GM19467 (cell line): ENCODE measurements around the gene SPATA20.
A peak's percentile ranks its signal among the peaks of the same experiment; 100 is the strongest.

Experiments used
- ATAC-seq: cut with Tn5 transposase; IDR thresholded peaks from one replicate; pipeline ENCODE4 v1.9.1; 2021; ENCODE audit warnings: mild to moderate bottlenecking, moderate library complexity; ENCODE audit not compliant: unreplicated experiment

The SPATA20 gene

GRCh38 chr17:50557630-50558029, 10.7 kb downstream of the SPATA20 start:
- ATAC-seq: no peak

DNA sequence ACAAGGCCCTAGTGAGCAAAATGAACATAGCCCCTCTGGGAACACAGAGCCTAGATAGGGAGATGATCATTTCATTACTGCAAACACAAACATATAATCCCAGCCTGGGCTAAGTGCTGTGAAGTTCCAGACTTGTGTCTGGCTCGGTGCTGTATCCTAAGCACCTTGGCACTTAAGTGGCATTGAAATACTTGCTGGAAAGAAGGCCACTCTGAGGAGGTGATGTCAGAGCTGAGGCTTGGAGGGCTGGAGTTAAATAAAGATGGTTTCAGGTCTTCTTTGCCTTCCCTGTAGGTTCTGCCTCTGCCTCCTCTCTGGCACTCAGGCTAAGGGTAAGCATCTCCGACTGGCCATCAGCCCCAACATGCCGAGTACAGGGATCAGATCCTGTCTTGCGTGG, 11.1 kb downstream of the SPATA20 start:
- no peak for ATAC-seq

GRCh38 chr17:50558581-50558940, 11.6 kb downstream of the SPATA20 start:
- no peak for ATAC-seq

GRCh38 chr17:50558941-50559614, 12.1 kb downstream of the SPATA20 start:
- no peak for ATAC-seq

DNA sequence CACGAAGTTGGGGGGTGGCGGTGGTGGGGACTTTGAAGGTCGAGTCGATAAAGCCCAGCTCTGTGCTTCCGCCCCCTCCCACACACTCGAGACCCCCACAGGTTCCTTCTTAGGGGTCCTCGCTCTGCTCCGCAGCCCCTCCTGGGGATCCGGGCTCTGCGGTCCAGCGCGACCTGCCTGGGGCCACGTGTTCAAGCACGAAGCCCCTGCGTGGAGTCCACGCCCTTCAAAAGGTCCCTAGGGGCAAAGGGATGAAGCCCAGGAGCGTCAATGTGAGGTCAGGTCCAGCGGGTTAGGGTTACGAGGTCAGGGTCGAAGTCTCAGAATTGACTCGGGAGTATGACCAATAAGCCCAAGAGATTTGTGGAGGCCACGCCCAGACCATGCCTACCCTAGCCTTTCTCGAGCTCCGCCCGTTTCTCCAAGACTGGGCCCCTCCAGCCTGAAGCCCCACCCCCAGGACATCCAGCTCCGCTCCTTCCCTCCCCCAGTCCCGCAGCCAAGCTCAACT, 12.8 kb downstream of the SPATA20 start:
- no peak for ATAC-seq

DNA sequence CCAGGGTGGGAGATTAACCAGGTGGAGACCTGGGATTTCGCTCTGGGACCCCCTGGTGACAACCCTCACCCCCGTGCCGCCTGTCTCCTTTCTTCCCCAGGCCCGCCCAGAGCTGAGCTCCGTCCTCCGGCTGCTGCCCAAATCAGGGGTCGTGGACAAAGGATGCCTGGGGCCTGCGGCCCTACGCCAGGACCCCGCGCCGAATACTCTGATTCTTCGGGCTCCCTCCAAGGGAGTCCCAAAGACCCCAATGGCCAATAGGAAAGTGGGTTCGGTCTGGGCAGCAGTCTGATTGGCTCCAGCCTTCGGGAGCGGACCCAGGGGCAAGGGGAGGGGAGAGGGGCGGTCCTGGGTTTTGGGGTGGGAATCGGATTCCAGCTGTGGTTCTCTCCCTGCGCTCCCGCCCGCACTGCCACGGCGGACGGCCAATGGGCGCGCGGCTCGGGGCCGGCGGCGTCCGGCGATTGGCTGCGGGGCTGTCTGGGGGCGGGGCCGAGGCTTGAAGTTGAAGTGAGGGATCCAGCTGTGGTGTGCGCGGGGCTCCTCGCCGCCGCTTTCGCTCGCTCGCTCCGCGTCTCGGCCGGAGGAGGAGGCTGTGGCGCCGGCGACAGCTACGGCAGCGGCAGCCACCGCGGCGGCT, 13.3 kb downstream of the SPATA20 start, which contains the start of gene CACNA1G:
Gene CACNA1G, plus strand, starts transcription at position 531 of the 640 bp plus-strand sequence. CDS start 745 bp downstream, outside the sequence.
- ATAC-seq: peak; percentile 92

- peak; percentile 7 for ATAC-seq
These were observed 14.2 kb downstream of the SPATA20 start for GRCh38 chr17:50560931-50561745.

GRCh38 chr17:50561746-50562141, 14.8 kb downstream of the SPATA20 start:
- ATAC-seq: no peak

DNA sequence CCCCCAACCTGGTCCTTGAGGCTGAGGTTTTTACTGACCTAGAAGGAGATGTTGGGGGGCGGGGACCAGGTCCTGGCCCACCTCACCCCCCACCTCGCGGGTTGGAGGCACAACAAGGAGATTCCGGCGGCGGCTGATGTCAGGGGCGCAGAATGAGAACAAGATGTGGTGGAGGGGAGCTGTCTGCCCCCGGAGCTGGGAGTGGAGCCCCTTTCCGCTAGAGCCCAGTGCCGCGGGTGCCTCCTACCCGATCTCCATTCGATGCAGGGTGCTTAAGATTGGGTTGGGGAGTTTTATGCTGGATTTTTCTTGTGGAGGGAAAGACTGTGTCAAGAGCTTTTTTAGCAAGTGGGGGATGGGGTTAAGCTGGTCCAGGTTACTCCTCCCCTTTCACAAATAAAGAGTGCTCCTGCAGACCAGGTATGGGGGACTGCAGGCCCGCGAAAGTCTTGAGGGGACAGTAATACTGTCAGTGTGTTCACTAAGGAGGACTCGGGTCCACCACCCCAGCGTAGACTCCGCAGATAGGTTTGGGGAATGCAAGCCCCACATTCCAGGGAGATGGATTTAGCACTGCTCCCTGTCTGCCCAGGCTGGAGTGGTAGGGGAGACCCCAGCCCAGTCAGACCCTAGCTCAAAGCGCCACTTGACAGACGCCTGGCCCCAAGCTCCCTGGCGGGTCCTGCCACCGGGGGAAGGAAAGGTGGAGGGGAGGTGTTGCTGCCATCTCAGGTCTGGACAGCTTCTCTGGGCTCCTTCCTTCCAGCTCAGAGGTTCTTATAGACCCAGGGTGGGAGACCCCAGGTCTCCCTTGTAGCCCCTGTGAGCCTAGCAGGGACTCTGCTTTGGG, 15.5 kb downstream of the SPATA20 start:
- no peak for ATAC-seq

- no peak for ATAC-seq
These were observed 16.1 kb downstream of the SPATA20 start for GRCh38 chr17:50563092-50563511.

GRCh38 chr17:50564916-50565315, 17.9 kb downstream of the SPATA20 start:
- no peak for ATAC-seq

DNA sequence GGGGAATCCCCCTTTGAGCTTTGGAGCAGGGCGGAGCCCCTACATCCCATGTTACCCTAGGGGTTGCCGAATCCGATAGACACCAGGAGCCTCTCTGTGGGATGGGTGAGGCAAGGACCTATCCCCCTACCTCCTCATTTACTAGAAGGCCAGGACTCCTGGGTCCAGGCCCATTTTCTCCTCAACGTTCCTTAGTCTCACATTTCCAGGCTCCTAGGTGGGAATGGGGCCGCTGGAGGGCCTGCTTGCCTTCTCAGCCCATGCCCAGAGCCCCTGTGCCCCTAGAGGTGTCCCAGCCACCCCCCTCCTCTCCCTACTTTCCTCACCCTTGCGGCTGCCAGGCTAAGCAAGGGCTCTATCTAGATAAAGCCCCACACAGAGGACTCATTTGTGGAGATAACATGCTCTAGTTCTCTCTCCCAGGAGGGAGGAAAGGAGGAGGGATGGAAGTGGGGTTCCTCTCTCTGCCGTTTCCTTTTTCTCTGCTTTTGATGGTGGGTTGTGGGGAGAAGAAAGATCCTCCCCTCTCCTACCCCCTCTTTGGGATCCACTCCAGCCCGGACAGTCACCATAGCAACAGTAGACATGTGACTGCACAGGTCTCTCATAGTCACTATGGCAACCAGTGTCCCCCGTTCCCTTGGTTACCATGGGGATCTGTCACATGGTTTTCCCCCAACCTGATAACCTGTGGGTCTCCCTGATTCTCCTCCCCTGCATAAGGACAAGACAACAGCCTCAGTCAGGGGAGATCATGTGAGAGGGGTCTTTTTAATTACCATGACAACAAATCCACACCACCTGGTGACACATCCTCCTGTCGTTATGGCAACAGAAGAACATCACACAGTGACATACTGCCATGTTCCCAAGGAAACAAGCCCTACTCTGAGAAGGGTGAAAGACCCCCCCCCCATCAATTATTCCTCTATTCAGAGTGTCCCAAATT, 18.7 kb downstream of the SPATA20 start:
- no peak for ATAC-seq

DNA sequence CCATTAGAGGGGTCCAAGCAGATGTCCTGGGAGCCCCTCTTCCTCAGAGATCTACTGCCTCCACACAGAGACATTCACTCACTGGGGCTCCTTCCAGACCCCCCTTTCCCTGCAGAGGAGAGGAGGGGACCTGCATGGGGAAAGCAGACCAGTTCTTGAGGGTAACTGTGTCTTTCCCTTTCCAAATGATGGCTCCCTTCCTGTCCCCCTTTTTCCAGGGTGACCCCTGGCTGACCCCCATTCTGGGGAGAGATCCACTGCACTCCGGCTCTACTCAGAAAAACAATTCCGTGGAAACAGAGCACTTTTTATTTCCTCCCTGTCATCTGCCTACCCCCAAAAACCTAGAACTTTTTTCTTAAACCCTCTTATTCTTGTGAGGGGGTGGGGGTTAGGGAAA, 19.9 kb downstream of the SPATA20 start:
- no peak for ATAC-seq

GRCh38 chr17:50568659-50569058, 21.7 kb downstream of the SPATA20 start:
- no peak for ATAC-seq

GRCh38 chr17:50569592-50569991, 22.6 kb downstream of the SPATA20 start:
- no peak for ATAC-seq

GRCh38 chr17:50570032-50570431, 23.1 kb downstream of the SPATA20 start:
- ATAC-seq: no peak

- no peak for ATAC-seq
These were observed 23.6 kb downstream of the SPATA20 start for GRCh38 chr17:50570528-50570927.

GRCh38 chr17:50571681-50572080, 24.7 kb downstream of the SPATA20 start:
- ATAC-seq: no peak

GRCh38 chr17:50572541-50572940, 25.6 kb downstream of the SPATA20 start:
- no peak for ATAC-seq
